B cell (primary cell): ENCODE results near the gene SDK2.

ENCODE experiments used
- CTCF ChIP-seq: fragments of 200-600 bp; IDR thresholded peaks from one replicate; pipeline ENCODE4 v1.8.0; 2022; ENCODE audit warnings: antibody characterized with exemption, mild to moderate bottlenecking
- EZH2 ChIP-seq: IDR thresholded peaks from 2 replicates; pipeline ENCODE4 v1.6.1; 2012; ENCODE audit warnings: borderline replicate concordance, low read depth, mild to moderate bottlenecking, moderate library complexity, low read length; ENCODE audit not compliant: insufficient read depth, poor library complexity, severe bottlenecking

GRCh38 chr17:73508057-73508930, 136.0 kb downstream of the SDK2 start:
- no peak for TF ChIP-seq CTCF
- no peak for TF ChIP-seq EZH2
